Neuronal stem cell (in vitro differentiated cells): ENCODE data around the gene SYN1.

ENCODE experiments used
- DNase-seq: peaks from one replicate; pipeline ENCODE4 v3.0.0-alpha.2; 2013; ENCODE audit warnings: low spot score
- H2AFZ ChIP-seq: one replicate; pipeline ENCODE4 v1.6.1; 2013; ENCODE audit warnings: mild to moderate bottlenecking, low read length, inconsistent platforms
- H2AK5ac ChIP-seq: 2 replicates; pipeline ENCODE4 v1.6.1; 2013; ENCODE audit warnings: low read depth, mild to moderate bottlenecking, inconsistent platforms, low read length, moderate library complexity, mixed read lengths
- H2BK120ac ChIP-seq: 2 replicates; pipeline ENCODE4 v1.6.1; 2013; ENCODE audit warnings: low read depth, mild to moderate bottlenecking, inconsistent platforms, low read length, moderate library complexity, mixed read lengths
- H2BK12ac ChIP-seq: one replicate; pipeline ENCODE4 v1.6.1; 2013; ENCODE audit warnings: low read length, inconsistent platforms
- H2BK15ac ChIP-seq: 2 replicates; pipeline ENCODE4 v1.6.1; 2013; ENCODE audit warnings: mild to moderate bottlenecking, low read length, inconsistent platforms, mixed read lengths
- H2BK5ac ChIP-seq: one replicate; pipeline ENCODE4 v1.6.1; 2013; ENCODE audit warnings: inconsistent platforms, mild to moderate bottlenecking, low read length, moderate library complexity
- H3K14ac ChIP-seq: one replicate; pipeline ENCODE4 v1.6.1; 2013; ENCODE audit warnings: low read length, inconsistent platforms
- H3K18ac ChIP-seq: 2 replicates; pipeline ENCODE4 v1.6.1; 2013; ENCODE audit warnings: low read length, inconsistent platforms
- H3K23ac ChIP-seq: 2 replicates; pipeline ENCODE4 v1.6.1; 2013; ENCODE audit warnings: low read depth, mild to moderate bottlenecking, mixed read lengths, low read length, inconsistent platforms; ENCODE audit not compliant: poor library complexity
- H3K27ac ChIP-seq: replicated peaks from 3 replicates; pipeline ENCODE4 v1.5.1; 2013; ENCODE audit warnings: low read length, inconsistent platforms
- H3K27me3 ChIP-seq, 3 experiments: 2 replicates each; pipeline ENCODE4 v1.6.1; 2013; ENCODE audit warnings: low read length in 3 of 3, mild to moderate bottlenecking in 2 of 3, inconsistent platforms in 1 of 3, low read depth in 1 of 3, mixed read lengths in 1 of 3, moderate library complexity in 1 of 3; ENCODE audit not compliant: control insufficient read depth in 3 of 3, insufficient read depth in 3 of 3
- H3K36me3 ChIP-seq, 2 donors: replicated peaks in 1 of 2; 2 replicates each; pipeline ENCODE4 v1.6.1; 2013; ENCODE audit warnings: low read length in 2 of 2; ENCODE audit not compliant: control insufficient read depth in 2 of 2, insufficient read depth in 2 of 2
- H3K4ac ChIP-seq: 2 replicates; pipeline ENCODE4 v1.6.1; 2013; ENCODE audit warnings: inconsistent platforms, mild to moderate bottlenecking, low read length, moderate library complexity
- H3K4me1 ChIP-seq, 2 donors: 1 replicate in 1 of 2; 2 replicates in 1 of 2; pipeline ENCODE4 v1.6.1; 2013; ENCODE audit warnings: low read length in 2 of 2, low read depth in 1 of 2; ENCODE audit not compliant: control insufficient read depth in 2 of 2, insufficient read depth in 1 of 2
- H3K4me2 ChIP-seq: one replicate; pipeline ENCODE4 v1.6.1; 2013; ENCODE audit warnings: mild to moderate bottlenecking, low read length, inconsistent platforms; ENCODE audit not compliant: insufficient read depth, poor library complexity, severe bottlenecking
- H3K4me3 ChIP-seq, 2 donors: 2 replicates each; pipeline ENCODE4 v1.5.1; 2013; ENCODE audit warnings: low read length in 2 of 2, mild to moderate bottlenecking in 2 of 2, inconsistent platforms in 1 of 2, moderate library complexity in 1 of 2
- H3K79me1 ChIP-seq: one replicate; pipeline ENCODE4 v1.6.1; 2013; ENCODE audit warnings: low read depth, mild to moderate bottlenecking, inconsistent platforms, low read length, moderate library complexity
- H3K9ac ChIP-seq: one replicate; pipeline ENCODE4 v1.6.1; 2013; ENCODE audit warnings: mild to moderate bottlenecking, low read depth, low read length, inconsistent platforms; ENCODE audit not compliant: poor library complexity
- H3K9me3 ChIP-seq, 2 donors: replicated peaks in 1 of 2; 2 replicates each; pipeline versions ENCODE3 to v1.6.1; 2013; ENCODE audit warnings: low read length in 2 of 2, mild to moderate bottlenecking in 2 of 2, inconsistent platforms in 1 of 2, low read depth in 1 of 2, mixed read lengths in 1 of 2, moderate library complexity in 1 of 2; ENCODE audit not compliant: control insufficient read depth in 2 of 2, insufficient read depth in 1 of 2
- H4K8ac ChIP-seq: one replicate; pipeline ENCODE4 v1.6.1; 2013; ENCODE audit warnings: low read depth, mild to moderate bottlenecking, inconsistent platforms, low read length, moderate library complexity
- H4K91ac ChIP-seq: one replicate; pipeline ENCODE4 v1.6.1; 2013; ENCODE audit warnings: low read length, low read depth, mild to moderate bottlenecking, inconsistent platforms; ENCODE audit not compliant: poor library complexity
- WGBS, 2 donors: extraction: QIAGEN DNeasy Blood & Tissue Kit; methylation state at CpG; one replicate each; pipeline ENCODE4 v1.1.7; 2013; ENCODE audit warnings: missing lambda C conversion rate in 2 of 2, mixed read lengths in 1 of 2; ENCODE audit not compliant: insufficient read length in 2 of 2, insufficient replicate concordance in 1 of 2; ENCODE audit errors: extremely low coverage in 2 of 2; 5-methylcytosine and 5-hydroxymethylcytosine counted together

The SYN1 gene

DNA sequence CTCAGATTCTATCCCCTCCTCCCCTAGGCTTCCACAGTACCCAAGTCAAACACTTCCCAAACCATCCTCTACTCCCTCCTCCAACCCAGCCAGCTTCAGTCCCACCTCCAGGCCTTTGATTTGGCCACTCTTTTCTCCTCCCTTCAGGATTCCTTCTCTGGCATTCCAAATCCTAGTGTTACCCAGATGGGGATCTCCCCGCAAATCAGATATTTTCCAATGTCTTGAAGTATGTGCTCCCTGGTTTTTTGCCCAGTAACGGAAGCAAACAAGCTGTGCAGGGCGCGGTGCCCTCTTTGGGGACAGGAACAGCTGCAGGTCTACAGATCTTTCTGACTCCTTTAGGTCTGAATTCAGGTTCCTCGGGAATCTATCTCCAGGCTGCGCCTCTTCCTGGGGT, 2.2 kb upstream of the SYN1 start:
- Histone ChIP-seq H3K4me3 (no peak overlapping the region), H3K27me3 (peaks cover 0 to 2% (median 0%) of the 10 kb centered on the region in 3 experiments), H4K8ac (no peak overlapping the region), H2AK5ac (no peak overlapping the region), H3K14ac (no peak overlapping the region), H3K4ac (no peak overlapping the region), H3K9me3 (no peaks in the 10 kb centered on the region), H2BK5ac (no peak overlapping the region), H3K4me2 (no peak overlapping the region), H2BK12ac (no peak overlapping the region), H3K27ac (no peak overlapping the region), H3K4me1 (peaks cover 2 to 6% of the 10 kb centered on the region in 2 donors), H2BK120ac (no peak overlapping the region), H3K18ac (no peak overlapping the region), H2AFZ (no peak overlapping the region), H3K9ac (no peak overlapping the region), H4K91ac (no peak overlapping the region), H3K23ac (no peak overlapping the region), H3K36me3 (no peaks in the 10 kb centered on the region), H2BK15ac (no peak overlapping the region), H3K79me1 (no peaks in the 10 kb centered on the region)
- no peak for DNase-seq
- no CpG with 5 or more reads among the region's 6 CpGs for WGBS, 2 donors

DNA sequence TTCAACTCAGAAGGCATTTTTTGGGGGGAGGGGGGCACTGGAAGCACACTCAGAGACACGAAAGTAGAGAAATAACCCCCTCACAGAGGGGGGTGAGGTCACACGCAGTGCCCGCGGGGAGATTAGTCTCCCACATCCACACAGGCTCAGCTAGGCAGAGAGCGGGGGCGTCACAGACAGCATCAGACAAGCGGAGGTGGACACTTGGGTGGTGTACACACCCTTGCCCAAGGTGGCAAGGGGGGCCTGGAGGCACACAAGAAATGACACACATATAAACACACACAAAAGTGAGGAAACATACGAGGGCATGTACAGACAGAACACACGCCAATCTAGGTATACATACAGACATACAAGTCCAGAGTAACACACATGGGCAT, 637 bp upstream of the SYN1 start:
- H3K4ac ChIP-seq = no peak overlapping the region
- H3K79me1 ChIP-seq = no peaks in the 10 kb centered on the region
- no peak overlapping the region for H4K91ac ChIP-seq
- H3K9me3 ChIP-seq = no peaks in the 10 kb centered on the region
- no peak overlapping the region for H3K4me3 ChIP-seq
- no CpG with 5 or more reads among the region's 9 CpGs for WGBS, 2 donors
- H3K27ac ChIP-seq = no peak overlapping the region
- H2BK12ac ChIP-seq = no peak overlapping the region
- H3K36me3 ChIP-seq = no peaks in the 10 kb centered on the region
- H2AK5ac ChIP-seq = no peak overlapping the region
- H2AFZ ChIP-seq = no peak overlapping the region
- no peak overlapping the region for H3K18ac ChIP-seq
- H2BK120ac ChIP-seq = no peak overlapping the region
- H3K9ac ChIP-seq = no peak overlapping the region
- no peak overlapping the region for H2BK15ac ChIP-seq
- no peak overlapping the region for H4K8ac ChIP-seq
- DNase-seq = no peak
- H2BK5ac ChIP-seq = no peak overlapping the region
- no peak overlapping the region for H3K4me2 ChIP-seq
- H3K14ac ChIP-seq = no peak overlapping the region
- H3K23ac ChIP-seq = no peak overlapping the region
- H3K4me1 ChIP-seq = peaks cover 2 to 6% of the 10 kb centered on the region in 2 donors
- peaks cover 0 to 2% (median 0%) of the 10 kb centered on the region in 3 experiments for H3K27me3 ChIP-seq

DNA sequence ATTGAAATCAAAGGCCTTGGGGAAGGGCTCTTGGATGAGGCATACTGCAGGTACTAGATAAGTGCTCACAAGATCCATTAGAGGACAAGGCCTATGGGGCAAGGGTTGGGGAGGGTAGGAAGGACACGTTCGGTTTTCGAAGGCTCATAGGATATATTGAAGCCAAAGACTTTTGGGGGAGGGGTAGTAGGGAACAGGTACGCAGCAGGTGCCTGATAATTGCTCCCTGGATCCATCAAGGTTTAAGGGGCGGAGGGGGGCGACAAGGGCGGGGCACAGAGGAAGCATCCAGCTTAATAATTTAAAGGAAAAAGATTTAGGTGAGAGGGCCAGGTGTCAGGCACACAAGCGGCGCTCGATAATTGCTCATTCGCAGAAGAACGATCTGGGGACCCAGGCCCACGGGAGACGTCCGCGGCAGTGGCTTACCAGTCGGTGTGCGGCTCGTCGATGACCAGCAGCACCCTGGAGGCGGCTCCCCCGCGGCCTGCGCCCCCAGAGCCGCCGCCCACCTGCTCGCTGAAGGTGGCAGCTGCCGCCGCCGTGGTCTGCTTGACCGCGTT, 653 bp downstream of the SYN1 start:
- Histone ChIP-seq H3K36me3 (no peaks in the 10 kb centered on the region), H2BK12ac (no peak overlapping the region), H2BK15ac (no peak overlapping the region), H3K9me3 (no peaks in the 10 kb centered on the region), H3K18ac (no peak overlapping the region), H3K4me3 (peak overlapping the region in 1 of 2 donors; percentile 44), H2AFZ (peak overlapping the region; percentile 85), H3K9ac (no peak overlapping the region), H4K91ac (no peak overlapping the region), H3K27ac (no peak overlapping the region), H4K8ac (no peak overlapping the region), H2AK5ac (no peak overlapping the region), H3K23ac (no peak overlapping the region), H3K79me1 (no peaks in the 10 kb centered on the region), H3K4me2 (peak overlapping the region; percentile 57), H3K14ac (no peak overlapping the region), H2BK5ac (no peak overlapping the region), H2BK120ac (no peak overlapping the region), H3K4ac (no peak overlapping the region), H3K4me1 (peaks cover 2 to 3% of the 10 kb centered on the region in 2 donors), H3K27me3 (peaks cover 0 to 2% (median 0%) of the 10 kb centered on the region in 3 experiments)
- DNase-seq = no peak
- WGBS, 2 donors = no CpG with 5 or more reads among the region's 32 CpGs

GRCh38 chrX:47614618-47615017, 5.0 kb downstream of the SYN1 start:
- no peak overlapping the region for H2AFZ ChIP-seq
- no peak overlapping the region for H3K23ac ChIP-seq

More at GRCh38 chrX:47614618-47615017, 5.0 kb downstream of the SYN1 start:
- Histone ChIP-seq H3K9ac (no peak overlapping the region), H3K9me3 (no peaks in the 10 kb centered on the region), H3K4me1 (no peaks in the 10 kb centered on the region), H3K14ac (no peak overlapping the region), H4K8ac (no peak overlapping the region), H3K79me1 (no peaks in the 10 kb centered on the region), H2BK5ac (no peak overlapping the region), H3K27ac (no peak overlapping the region), H3K36me3 (no peaks in the 10 kb centered on the region), H3K4ac (no peak overlapping the region), H2AK5ac (no peak overlapping the region), H2BK15ac (no peak overlapping the region), H2BK120ac (no peak overlapping the region), H4K91ac (no peak overlapping the region), H3K4me2 (no peak overlapping the region), H2BK12ac (no peak overlapping the region), H3K18ac (no peak overlapping the region), H3K27me3 (no peaks in the 10 kb centered on the region), H3K4me3 (no peak overlapping the region)
- no CpG with 5 or more reads among the region's 5 CpGs for WGBS, 2 donors
- DNase-seq = no peak
